K562 (cell line): ENCODE measurements around the gene CHCHD10. TPM values are rescaled to one million over a fixed set of nuclear protein-coding genes. Genes with fewer than 3 reads are reported as not detected.

Experiments
- AFF1 ChIP-seq, 2 experiments: fragments of 450-650 bp; IDR thresholded peaks; 2 replicates each; pipeline ENCODE4 v1.6.1; 2018; ENCODE audit warnings: mild to moderate bottlenecking in 2 of 2, low read depth in 1 of 2; ENCODE audit not compliant: partially characterized antibody in 2 of 2
- CBX1 ChIP-seq: sonication (generic); IDR thresholded peaks from 2 replicates; pipeline ENCODE4 v1.6.1; 2016; ENCODE audit warnings: antibody characterized with exemption, low read depth, mild to moderate bottlenecking
- FOXA3 ChIP-seq, 2 experiments: fragments of 450-650 bp in 1 of 2; sonication (generic) in 1 of 2; formaldehyde crosslinking; IDR thresholded peaks in 1 of 2; conservative IDR thresholded peaks in 1 of 2; 2 replicates each; pipeline versions ENCODE4 v1.4.0 to v1.8.0; 2020 to 2022; ENCODE audit warnings: mild to moderate bottlenecking in 2 of 2, missing genetic modification reagents in 1 of 2
- GTF3C2 ChIP-seq: IDR thresholded peaks from 3 replicates; pipeline ENCODE4 v1.6.1; 2011; ENCODE audit warnings: borderline replicate concordance, mild to moderate bottlenecking, moderate library complexity; ENCODE audit not compliant: insufficient read length; ENCODE audit errors: extremely low read depth
- JUN ChIP-seq, 2 experiments: sonication (generic) in 1 of 2; formaldehyde crosslinking in 1 of 2; IDR thresholded peaks; 2 replicates each; pipeline versions ENCODE4 v1.6.1 to v1.8.0; 2012 to 2022; ENCODE audit warnings: borderline replicate concordance in 2 of 2, mild to moderate bottlenecking in 2 of 2, improper control_type of control experiment in 1 of 2, low read depth in 1 of 2, low read length in 1 of 2, missing genetic modification reagents in 1 of 2
- KLF1 ChIP-seq: fragments of 450-650 bp; IDR thresholded peaks from 2 replicates; pipeline ENCODE4 v1.6.1; 2016; ENCODE audit warnings: missing genetic modification characterization, missing compliant biosample characterization
- RBM25 ChIP-seq: fragments of 200-400 bp; formaldehyde crosslinking; IDR thresholded peaks from 2 replicates; pipeline ENCODE4 v1.6.1; 2018; ENCODE audit warnings: low read length, low read depth, moderate library complexity; ENCODE audit not compliant: severe bottlenecking
- SMARCC2 ChIP-seq: fragments of 450-650 bp; IDR thresholded peaks from 2 replicates; pipeline ENCODE4 v1.6.1; 2017; ENCODE audit warnings: antibody characterized with exemption, moderate library complexity, mild to moderate bottlenecking, low read depth
- SRSF7 ChIP-seq: fragments of 200-400 bp; formaldehyde crosslinking; optimal IDR thresholded peaks from 2 replicates; pipeline ENCODE3; 2017; ENCODE audit warnings: mild to moderate bottlenecking, low read depth, low read length
- ZBTB1 ChIP-seq: sonication (generic); formaldehyde crosslinking; IDR thresholded peaks from 2 replicates; pipeline ENCODE4 v1.8.1; 2023; ENCODE audit warnings: missing genetic modification reagents, low read depth, mild to moderate bottlenecking, borderline replicate concordance
- ZFP36 ChIP-seq: fragments of 150-350 bp; IDR thresholded peaks from 2 replicates; pipeline ENCODE4 v1.6.1; 2018; ENCODE audit warnings: low read length, low read depth; ENCODE audit not compliant: partially characterized antibody
- ZKSCAN8 ChIP-seq: fragments of 200-800 bp; sonication (Bioruptor generic); IDR thresholded peaks from 2 replicates; pipeline ENCODE4 v1.6.1; 2016; ENCODE audit warnings: missing genetic modification characterization, missing compliant biosample characterization
- ZNF184 ChIP-seq: sonication (generic); formaldehyde crosslinking; IDR thresholded peaks from 2 replicates; pipeline ENCODE4 v1.5.0; 2020; ENCODE audit warnings: missing genetic modification reagents
- ZNF232 ChIP-seq: sonication (generic); formaldehyde crosslinking; IDR thresholded peaks from 2 replicates; pipeline ENCODE4 v1.8.0; 2022; ENCODE audit warnings: mild to moderate bottlenecking, missing genetic modification reagents
- ZNF778 ChIP-seq: fragments of 450-650 bp; formaldehyde crosslinking; IDR thresholded peaks from 2 replicates; pipeline ENCODE4 v1.4.0; 2020; ENCODE audit warnings: mild to moderate bottlenecking, moderate library complexity
- polyA plus RNA-seq, 8 experiments: library from polyadenylated mRNA; depleted of rRNA in 4 of 8; stranded (reverse) in 5 of 8; unstranded in 3 of 8; fragments of >200 nt; fragmentation: Nextera tagmentation in 2 of 8; fragmentation: Illumina TruSeq in 1 of 8; extraction: Ambion mirVana in 2 of 8; extraction: Trizol in 1 of 8; gene quantifications; 2 replicates each; pipeline versions ENCODE4 v1.2.1 to v1.2.3, GENCODE V29; 2011 to 2014; ENCODE audit warnings: inconsistent platforms in 1 of 8, missing spikeins in 1 of 8
- total RNA-seq, 7 experiments: library from RNA; depleted of rRNA in 6 of 7; stranded (reverse); fragments of >200 nt in 6 of 7; fragmentation: Illumina TruSeq in 2 of 7; extraction: Trizol in 2 of 7; gene quantifications; 2 replicates each; pipeline versions ENCODE4 v1.2.1 to v1.2.3, GENCODE V29; 2011 to 2021; ENCODE audit warnings: low replicate concordance in 1 of 7
- TF ChIP-seq, protein P1 (sequence below): sonication (generic); formaldehyde crosslinking; IDR thresholded peaks from 2 replicates; pipeline ENCODE4 v1.4.0; 2020; ENCODE audit warnings: mild to moderate bottlenecking, missing genetic modification reagents
- TF ChIP-seq, protein P2 (sequence below), 2 experiments: fragments of 250-450 bp in 1 of 2; fragments of 450-650 bp in 1 of 2; sonication (Bioruptor Pico) in 1 of 2; IDR thresholded peaks; 2 replicates each; pipeline versions ENCODE4 v1.6.1 to v1.8.0; 2016 to 2021; ENCODE audit warnings: mild to moderate bottlenecking in 2 of 2, moderate library complexity in 2 of 2, missing compliant biosample characterization in 1 of 2, missing genetic modification characterization in 1 of 2

CHCHD10 gene
- total and polyA plus RNA-seq, 9 of the 15 experiments (the other 6 are each of a cell fraction or from before 2014, with no cell fraction given): 15.2 to 292 (median 102) TPM

GRCh38 chr22:23774922-23775436 lies 7.2 kb upstream of the CHCHD10 start (continued):
- TF ChIP-seq AFF1 (IDR thresholded peaks at IDR 0.05; ENCODE audit: low read depth in 1 of 2, partially characterized antibody in 2 of 2) (no peak), CBX1 (no peak), JUN (IDR thresholded peaks at IDR 0.05; ENCODE audit: borderline replicate concordance, low read depth, low read length) (no peak), JUN (CRISPR knock-in tag; IDR thresholded peaks at IDR 0.05; ENCODE audit: borderline replicate concordance) (no peak), SRSF7 (no peak), KLF1 (no peak), ZNF184 (CRISPR knock-in tag) (no peak), RBM25 (peak; percentile 19), ZNF778 (no peak), SMARCC2 (no peak), ZBTB1 (CRISPR knock-in tag) (no peak), ZNF232 (CRISPR knock-in tag) (no peak), ZKSCAN8 (CRISPR knock-in tag) (no peak), FOXA3 (CRISPR knock-in tag; conservative IDR thresholded peaks at IDR 0.05 in 1 of 2, IDR thresholded peaks at IDR 0.05 in 1 of 2) (no peak), GTF3C2 (no peak), ZFP36 (peak; percentile 39)
- TF ChIP-seq, protein P1, sequence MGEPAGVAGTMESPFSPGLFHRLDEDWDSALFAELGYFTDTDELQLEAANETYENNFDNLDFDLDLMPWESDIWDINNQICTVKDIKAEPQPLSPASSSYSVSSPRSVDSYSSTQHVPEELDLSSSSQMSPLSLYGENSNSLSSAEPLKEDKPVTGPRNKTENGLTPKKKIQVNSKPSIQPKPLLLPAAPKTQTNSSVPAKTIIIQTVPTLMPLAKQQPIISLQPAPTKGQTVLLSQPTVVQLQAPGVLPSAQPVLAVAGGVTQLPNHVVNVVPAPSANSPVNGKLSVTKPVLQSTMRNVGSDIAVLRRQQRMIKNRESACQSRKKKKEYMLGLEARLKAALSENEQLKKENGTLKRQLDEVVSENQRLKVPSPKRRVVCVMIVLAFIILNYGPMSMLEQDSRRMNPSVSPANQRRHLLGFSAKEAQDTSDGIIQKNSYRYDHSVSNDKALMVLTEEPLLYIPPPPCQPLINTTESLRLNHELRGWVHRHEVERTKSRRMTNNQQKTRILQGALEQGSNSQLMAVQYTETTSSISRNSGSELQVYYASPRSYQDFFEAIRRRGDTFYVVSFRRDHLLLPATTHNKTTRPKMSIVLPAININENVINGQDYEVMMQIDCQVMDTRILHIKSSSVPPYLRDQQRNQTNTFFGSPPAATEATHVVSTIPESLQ (CRISPR knock-in tag): no peak
- TF ChIP-seq, protein P2, sequence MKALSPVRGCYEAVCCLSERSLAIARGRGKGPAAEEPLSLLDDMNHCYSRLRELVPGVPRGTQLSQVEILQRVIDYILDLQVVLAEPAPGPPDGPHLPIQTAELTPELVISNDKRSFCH (CRISPR knock-in tag; IDR thresholded peaks at IDR 0.05): no peak
- TF ChIP-seq, protein P2 (tag; IDR thresholded peaks at IDR 0.05): no peak
